Frontal cortex (tissue), 4 donors: Measurements from ENCODE around the gene CHST13. TPM values are rescaled to one million over a fixed set of nuclear protein-coding genes. Genes with fewer than 3 reads are reported as not detected.
"Not testable (repeated sequence)": the region's sequence is repeated elsewhere in the genome, so short reads cannot be mapped to it uniquely, and the experiment has no call there.

ENCODE experiments used
- DNase-seq, 2 donors: peaks; one replicate each; pipeline ENCODE4 v3.0.0; 2012; ENCODE audit warnings: low spot score in 2 of 2
- FAIRE-seq: peaks from 2 replicates; lab custom pipeline; 2012; peaks lifted over from hg19 to GRCh38; lab: Jason Lieb, UNC
- small RNA-seq: library from RNA; depleted of rRNA; stranded (forward); fragments of <200 nt; gene quantifications from one replicate; pipeline ENCODE3, GENCODE V24; 2014
- total RNA-seq: library from RNA; depleted of rRNA; stranded (reverse); fragments of >200 nt; gene quantifications from one replicate; pipeline ENCODE4 v1.2.3, GENCODE V29; 2014
- donor health status: control.
- donor health status: control.
- donor health status: control.

Gene CHST13
- total RNA-seq, 1 donor from 2014 or later: under 0.01 TPM

DNA sequence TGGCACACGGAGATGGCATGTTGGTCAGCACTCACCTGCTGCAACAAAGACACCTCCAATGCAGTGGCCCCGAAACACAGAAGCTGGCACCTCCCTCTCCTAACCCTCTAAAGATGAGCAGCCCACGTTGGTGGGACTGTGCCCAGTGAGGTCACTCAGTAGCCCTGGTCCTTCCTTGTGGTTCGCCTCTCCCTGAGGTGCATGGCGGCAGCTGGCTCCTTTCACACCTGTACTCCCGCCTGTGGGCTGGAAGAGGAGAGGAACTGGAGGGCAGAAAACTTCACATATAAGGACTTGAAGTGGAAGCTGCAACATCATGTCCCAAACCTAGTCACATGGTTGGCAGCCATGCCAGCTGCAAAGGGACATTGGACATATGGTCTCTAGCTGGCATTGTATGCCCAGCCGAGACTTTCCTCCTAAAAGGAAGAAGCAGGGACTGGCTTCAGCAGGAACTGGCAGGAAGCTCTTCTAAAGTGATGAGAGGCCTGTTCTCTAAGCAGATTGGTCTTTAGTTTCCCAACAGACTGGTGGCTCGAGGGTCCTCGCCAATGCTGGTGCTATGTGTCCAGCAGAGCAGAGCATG, 45.5 kb downstream of the CHST13 start:
- DNase-seq (no peak), FAIRE-seq (no peak)

DNA sequence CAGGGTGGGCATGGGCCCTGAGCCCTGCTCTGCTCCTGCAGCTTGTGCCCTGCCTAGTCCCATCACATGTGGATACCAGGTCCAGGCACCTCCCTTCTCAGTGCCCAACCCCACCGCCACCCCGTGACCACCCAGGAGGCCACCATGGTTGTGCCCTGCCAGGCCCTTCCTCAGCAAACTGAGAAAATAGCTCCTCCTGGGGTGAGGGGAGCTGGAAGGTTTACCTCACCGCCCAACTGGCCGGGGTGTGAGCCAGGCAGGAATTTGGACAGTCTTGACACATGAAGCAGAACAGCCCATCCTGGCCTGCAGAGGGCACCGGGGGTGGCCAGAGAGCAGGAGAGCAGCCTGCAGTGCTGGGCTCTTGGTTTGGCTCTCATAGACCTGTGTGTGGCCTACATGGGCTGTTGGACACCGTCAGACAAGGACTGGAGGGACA, 46.2 kb downstream of the CHST13 start:
- DNase-seq (no peak), FAIRE-seq (no peak)

DNA sequence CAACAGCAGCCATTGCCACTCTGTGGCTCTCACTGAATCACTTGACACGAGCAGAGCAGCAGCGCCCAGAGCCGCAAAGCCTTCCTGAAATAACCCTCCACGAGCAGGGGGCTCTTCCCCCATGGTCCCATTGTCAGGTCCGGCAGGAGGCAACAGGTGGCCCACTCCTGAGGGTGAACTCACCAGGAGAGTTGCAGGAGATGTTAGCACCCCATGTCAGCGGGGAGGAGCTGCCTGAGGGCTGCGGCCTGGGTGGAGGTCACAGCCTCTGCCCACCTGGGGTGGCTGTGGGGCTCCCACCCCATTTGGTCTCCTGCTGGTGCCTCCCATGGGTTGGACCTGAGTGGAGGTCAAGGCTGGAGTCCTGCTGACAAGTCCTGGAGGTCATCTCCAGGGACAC, 47.1 kb downstream of the CHST13 start:
- FAIRE-seq (no peak), DNase-seq (no peak)

DNA sequence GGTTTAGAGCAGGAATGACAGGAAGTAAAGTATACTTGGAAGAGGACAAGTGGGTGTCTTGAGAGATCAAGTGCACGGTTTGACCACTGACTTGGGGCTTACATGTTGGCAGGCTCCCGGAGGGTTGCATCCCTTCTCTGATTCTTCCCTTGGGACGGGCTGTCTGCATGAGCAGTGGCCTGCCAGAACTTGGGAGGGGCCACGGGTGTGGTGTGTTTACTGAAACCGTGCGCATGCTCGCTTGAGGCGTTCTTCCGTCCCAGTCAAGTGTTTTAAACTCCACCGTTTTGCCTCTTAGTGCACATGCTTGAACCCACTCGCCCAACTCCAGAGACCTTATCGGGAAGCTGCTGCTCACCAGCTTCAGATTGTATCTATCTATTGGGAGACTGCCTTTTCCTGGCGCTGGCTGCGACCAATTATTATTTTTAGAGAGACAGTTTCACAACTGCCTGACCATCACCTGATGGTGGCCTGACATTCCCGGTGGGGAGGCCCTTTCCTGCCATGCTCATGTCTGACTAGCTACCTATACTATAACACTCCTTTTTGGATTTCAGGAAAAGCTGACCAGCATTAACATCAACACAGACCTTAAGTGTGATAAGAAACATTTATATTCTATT, 49.6 kb downstream of the CHST13 start:
- FAIRE-seq (no peak), DNase-seq (no peak)

DNA sequence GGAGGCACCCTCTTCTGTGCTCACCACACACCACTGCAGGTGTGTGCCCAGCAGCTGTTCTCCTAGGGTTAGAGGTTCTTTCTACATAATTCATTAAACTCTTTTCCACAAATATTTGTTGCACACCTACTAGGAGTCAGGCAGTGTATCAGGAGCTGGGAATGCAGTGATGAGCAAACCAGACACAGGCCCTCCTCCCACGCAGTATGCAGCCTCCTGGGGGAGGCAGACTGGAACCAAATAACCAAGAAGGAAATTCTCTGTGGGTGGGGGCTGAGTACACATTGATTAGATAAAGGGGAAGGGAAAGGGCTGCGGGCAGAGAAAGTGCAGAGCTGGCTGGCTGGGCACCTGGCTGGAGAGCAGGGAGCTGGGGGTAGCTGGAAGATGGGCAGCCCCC, 53.3 kb downstream of the CHST13 start:
- no peak for FAIRE-seq
- no peak for DNase-seq

DNA sequence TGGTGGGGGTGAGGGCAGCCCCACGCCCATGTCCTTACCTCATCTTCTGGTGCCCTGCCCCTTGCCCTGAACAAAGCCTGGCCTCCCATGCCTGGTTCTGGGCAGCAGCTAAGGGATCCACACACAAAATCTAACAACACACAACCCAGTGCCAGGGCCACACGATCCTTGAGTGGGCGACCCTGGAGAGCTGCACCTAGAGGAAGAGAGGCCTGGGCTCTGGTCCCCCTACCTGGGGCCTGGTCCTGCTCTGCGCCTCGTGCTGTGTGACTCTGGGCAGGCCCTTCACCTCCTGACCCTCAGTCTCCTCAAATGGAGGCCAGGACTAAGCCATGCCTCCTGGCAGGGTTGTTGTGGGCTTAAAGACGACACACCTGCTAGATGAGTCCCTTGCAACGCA, 54.7 kb downstream of the CHST13 start:
- no peak for DNase-seq
- FAIRE-seq: no peak

DNA sequence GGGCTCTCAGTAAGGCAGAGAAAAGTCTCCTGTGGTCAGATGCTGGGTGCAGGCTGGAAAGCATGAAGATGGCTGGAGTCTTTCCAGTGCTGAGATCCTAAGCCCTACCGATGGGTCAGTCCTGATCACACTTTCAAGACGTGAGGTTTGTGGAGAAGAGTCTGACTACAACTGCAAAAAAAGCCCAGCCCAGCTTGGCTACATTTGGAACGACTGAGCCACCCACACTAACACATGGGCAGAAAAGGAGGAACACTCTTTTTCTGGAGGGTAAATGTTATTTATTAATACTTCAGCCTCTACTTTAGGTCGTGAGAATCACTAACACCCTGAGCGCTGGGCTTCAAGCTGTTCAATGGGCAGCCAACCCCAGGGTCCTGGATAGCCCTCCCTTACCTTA, 56.8 kb downstream of the CHST13 start:
- no peak for FAIRE-seq

DNA sequence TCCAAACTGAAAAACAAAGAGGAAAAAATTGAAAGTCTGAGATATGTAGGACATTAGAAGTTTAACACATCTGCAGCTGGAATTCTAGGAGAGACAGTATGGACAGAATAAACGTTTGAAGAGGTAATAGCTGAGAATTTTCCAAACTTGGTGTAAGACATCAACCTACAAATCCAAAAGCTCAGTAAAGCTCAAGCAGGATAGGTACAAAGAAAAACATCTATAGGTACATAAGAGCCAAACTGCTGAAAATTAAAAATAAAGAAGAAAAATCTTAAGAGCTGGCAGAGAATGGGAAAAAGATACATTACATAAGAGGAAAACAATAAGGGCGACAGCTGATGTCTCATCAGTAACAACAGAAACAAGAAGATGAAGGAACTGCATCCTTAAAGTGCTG, 57.6 kb downstream of the CHST13 start:
- DNase-seq (no peak), FAIRE-seq (no peak)

More for the DNA sequence above, 56.8 kb downstream of the CHST13 start:
- DNase-seq: no peak

DNA sequence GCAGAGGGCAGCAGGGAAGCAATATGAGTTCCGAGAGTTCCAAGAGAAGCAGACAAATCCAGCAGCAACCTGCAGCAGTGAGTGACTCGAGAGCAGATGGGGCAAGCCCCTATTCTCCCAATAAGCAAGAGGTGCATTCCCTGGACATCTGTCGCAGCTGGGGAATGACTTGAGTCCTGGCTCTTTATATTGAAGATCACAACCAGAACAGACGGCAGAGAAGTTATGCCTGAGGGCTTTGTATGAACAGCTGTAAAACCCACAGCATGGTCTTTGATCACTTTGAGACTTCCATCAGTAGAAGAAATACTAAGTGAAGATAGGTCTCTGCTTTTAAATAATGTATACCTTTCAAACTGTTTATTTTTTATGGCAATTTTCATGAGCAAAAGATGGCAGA, 58.4 kb downstream of the CHST13 start:
- no peak for DNase-seq
- no peak for FAIRE-seq

DNA sequence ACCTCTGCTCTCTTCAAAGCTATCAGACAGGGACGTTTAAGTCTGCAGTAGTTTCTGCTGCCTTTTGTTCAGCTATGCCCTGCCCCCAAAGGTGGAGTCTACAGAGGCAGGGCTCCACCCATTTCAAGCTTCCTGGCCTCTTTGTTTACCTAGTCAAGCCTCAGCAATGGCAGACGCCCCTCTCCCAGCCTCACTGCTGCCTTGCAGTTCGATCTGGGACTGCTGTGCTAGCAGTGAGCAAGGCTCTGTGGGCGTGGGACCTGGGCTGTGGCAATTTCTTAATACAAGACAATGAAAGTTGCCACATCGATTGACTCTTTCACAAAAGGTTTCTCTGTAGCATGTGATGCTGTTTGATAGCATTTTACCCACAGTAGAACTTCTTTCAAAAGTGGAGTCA, 67.6 kb downstream of the CHST13 start:
- DNase-seq, FAIRE-seq: not testable (repeated sequence)

Small RNA genes within 50 kb of the gene (small RNA-seq; reads per million reads assigned to genes)
- not detected for gene RNA5SP138

Other genes starting within 250 kb of the CHST13 start
- 2.0 TPM for gene KLF15, start 166.7 kb upstream of the CHST13 start, total RNA-seq
- gene CFAP100, start 129.2 kb upstream of the CHST13 start, total RNA-seq: 3.7 TPM
- gene ZXDC, start 48.3 kb upstream of the CHST13 start, total RNA-seq: 36.3 TPM
- gene UROC1, start 6.4 kb upstream of the CHST13 start, total RNA-seq: not detected
- not detected for gene C3orf22, start 34.8 kb downstream of the CHST13 start, total RNA-seq
- gene TXNRD3, start 131.0 kb downstream of the CHST13 start, total RNA-seq: 19.2 TPM
- 33.8 TPM for gene CHCHD6, start 180.1 kb downstream of the CHST13 start, total RNA-seq